ENCODE data around the gene HIF1A. TPM values are rescaled to one million over a fixed set of nuclear protein-coding genes. Genes with fewer than 3 reads are reported as not detected.
"Not testable (repeated sequence)": the region's sequence is repeated elsewhere in the genome, so short reads cannot be mapped to it uniquely, and the experiment has no call there.

The HIF1A gene
- total and polyA plus RNA-seq, 5 donors from 2014 or later = 48.2 to 123 (median 60.7) TPM

- ATAC-seq (ENCODE audit: low read depth in 2 of 2) (no peak), DNase-seq (no peak)
- Histone ChIP-seq H3K36me3 (ENCODE audit: control insufficient read depth, insufficient read depth, low read length) (peaks cover 12% of the 10 kb centered on the region), H3K4me3 (ENCODE audit: low read depth, low read length) (peak overlapping the region; percentile 39), H3K9me3 (ENCODE audit: control insufficient read depth in 2 of 2, low read length in 2 of 2) (no peaks in the 10 kb centered on the region), H3K27me3 (ENCODE audit: control insufficient read depth, insufficient read depth, low read length) (peaks cover 11% of the 10 kb centered on the region), H3K27ac (ENCODE audit: insufficient read depth, low read length, poor library complexity, severe bottlenecking) (peak overlapping the region; percentile 68), H3K4me1 (ENCODE audit: control insufficient read depth, insufficient read depth, low read length, poor library complexity, severe bottlenecking) (peaks cover 9% of the 10 kb centered on the region)
- H3K27ac Mint-ChIP-seq = peak overlapping the region in 2 of 3 donors; percentile 60 to 77
- peaks cover 6 to 18% (median 14%) of the 10 kb centered on the region in 4 donors for H3K4me1 Mint-ChIP-seq
- peaks cover 0 to 1% (median 0%) of the 10 kb centered on the region in 7 donors for H3K9me3 Mint-ChIP-seq
- H3K27me3 Mint-ChIP-seq = peaks cover 15% of the 10 kb centered on the region
- peak overlapping the region; percentile 80 to 91 (median 86) for H3K4me3 Mint-ChIP-seq
- peaks cover 11% of the 10 kb centered on the region for H3K36me3 Mint-ChIP-seq
These were observed 56.2 kb downstream of the HIF1A start for GRCh38 chr14:61751475-61751989.

- ATAC-seq (ENCODE audit: low read depth in 2 of 2) (no peak), DNase-seq (no peak)
- H3K27ac ChIP-seq (ENCODE audit: insufficient read depth, low read length, poor library complexity, severe bottlenecking) = no peak overlapping the region
- H3K4me1 ChIP-seq (ENCODE audit: control insufficient read depth, insufficient read depth, low read length, poor library complexity, severe bottlenecking) = peaks cover 9% of the 10 kb centered on the region
- Mint-ChIP-seq H3K27me3 (peaks cover 19% of the 10 kb centered on the region), H3K4me3 (peak overlapping the region in 1 of 4 donors; percentile 73), H3K27ac (no peak overlapping the region), H3K9me3 (peaks cover 0 to 1% (median 0%) of the 10 kb centered on the region in 7 donors), H3K4me1 (peaks cover 6 to 18% (median 14%) of the 10 kb centered on the region in 4 donors), H3K36me3 (peaks cover 4% of the 10 kb centered on the region)
- peaks cover 12% of the 10 kb centered on the region for H3K27me3 ChIP-seq (ENCODE audit: control insufficient read depth, insufficient read depth, low read length)
- H3K4me3 ChIP-seq (ENCODE audit: low read depth, low read length) = no peak overlapping the region
- no peaks in the 10 kb centered on the region for H3K9me3 ChIP-seq (ENCODE audit: control insufficient read depth in 2 of 2, low read length in 2 of 2)
- H3K36me3 ChIP-seq (ENCODE audit: control insufficient read depth, insufficient read depth, low read length) = peaks cover 6% of the 10 kb centered on the region
These were observed 57.3 kb downstream of the HIF1A start for GRCh38 chr14:61752626-61753025.

- H3K27me3 Mint-ChIP-seq = peaks cover 20% of the 10 kb centered on the region
- H3K4me1 Mint-ChIP-seq = peaks cover 6 to 18% (median 14%) of the 10 kb centered on the region in 4 donors
- H3K9me3 ChIP-seq (ENCODE audit: control insufficient read depth in 2 of 2, low read length in 2 of 2) = no peaks in the 10 kb centered on the region
- H3K4me1 ChIP-seq (ENCODE audit: control insufficient read depth, insufficient read depth, low read length, poor library complexity, severe bottlenecking) = peaks cover 9% of the 10 kb centered on the region
- ATAC-seq (ENCODE audit: low read depth in 2 of 2) (no peak), DNase-seq (no peak)
- H3K4me3 ChIP-seq (ENCODE audit: low read depth, low read length) = no peak overlapping the region
- H3K36me3 ChIP-seq (ENCODE audit: control insufficient read depth, insufficient read depth, low read length) = no peaks in the 10 kb centered on the region
- no peak overlapping the region for H3K4me3 Mint-ChIP-seq
- H3K27ac Mint-ChIP-seq = peak overlapping the region in 1 of 3 donors; percentile 83
- H3K9me3 Mint-ChIP-seq = peaks cover 0 to 1% (median 0%) of the 10 kb centered on the region in 7 donors
- H3K36me3 Mint-ChIP-seq = no peaks in the 10 kb centered on the region
- H3K27me3 ChIP-seq (ENCODE audit: control insufficient read depth, insufficient read depth, low read length) = peaks cover 12% of the 10 kb centered on the region
- H3K27ac ChIP-seq (ENCODE audit: insufficient read depth, low read length, poor library complexity, severe bottlenecking) = no peak overlapping the region
These were observed 58.3 kb downstream of the HIF1A start for GRCh38 chr14:61753631-61754030.

GRCh38 chr14:61754627-61755381, 59.5 kb downstream of the HIF1A start:
- H3K4me1 Mint-ChIP-seq = peaks cover 6 to 16% (median 11%) of the 10 kb centered on the region in 4 donors
- Histone ChIP-seq H3K36me3 (ENCODE audit: control insufficient read depth, insufficient read depth, low read length) (no peaks in the 10 kb centered on the region), H3K4me3 (ENCODE audit: low read depth, low read length) (no peak overlapping the region), H3K9me3 (ENCODE audit: control insufficient read depth in 2 of 2, low read length in 2 of 2) (no peaks in the 10 kb centered on the region), H3K27ac (ENCODE audit: insufficient read depth, low read length, poor library complexity, severe bottlenecking) (no peak overlapping the region), H3K27me3 (ENCODE audit: control insufficient read depth, insufficient read depth, low read length) (peaks cover 12% of the 10 kb centered on the region), H3K4me1 (ENCODE audit: control insufficient read depth, insufficient read depth, low read length, poor library complexity, severe bottlenecking) (peaks cover 9% of the 10 kb centered on the region)
- H3K36me3 Mint-ChIP-seq = no peaks in the 10 kb centered on the region
- no peak for DNase-seq
- H3K4me3 Mint-ChIP-seq = no peak overlapping the region
- peaks cover 0 to 1% (median 0%) of the 10 kb centered on the region in 7 donors for H3K9me3 Mint-ChIP-seq
- H3K27me3 Mint-ChIP-seq = peaks cover 20% of the 10 kb centered on the region
- H3K27ac Mint-ChIP-seq = no peak overlapping the region
- ATAC-seq (ENCODE audit: low read depth in 2 of 2) = no peak

GRCh38 chr14:61755382-61755742, 60.0 kb downstream of the HIF1A start:
- not testable (repeated sequence) for H3K9me3 Mint-ChIP-seq; H3K36me3 ChIP-seq (ENCODE audit: control insufficient read depth, insufficient read depth, low read length); H3K27ac Mint-ChIP-seq; ATAC-seq (ENCODE audit: low read depth in 2 of 2); H3K9me3 ChIP-seq (ENCODE audit: control insufficient read depth in 2 of 2, low read length in 2 of 2); H3K4me1 ChIP-seq (ENCODE audit: control insufficient read depth, insufficient read depth, low read length, poor library complexity, severe bottlenecking); H3K27ac ChIP-seq (ENCODE audit: insufficient read depth, low read length, poor library complexity, severe bottlenecking); H3K4me3 ChIP-seq (ENCODE audit: low read depth, low read length); H3K4me3 Mint-ChIP-seq; DNase-seq; H3K36me3 Mint-ChIP-seq
- H3K27me3 ChIP-seq (ENCODE audit: control insufficient read depth, insufficient read depth, low read length) = peaks cover 12% of the 10 kb centered on the region
- Mint-ChIP-seq H3K4me1 (peaks cover 6 to 16% (median 7%) of the 10 kb centered on the region in 4 donors), H3K27me3 (peaks cover 20% of the 10 kb centered on the region)

GRCh38 chr14:61756135-61756534, 60.8 kb downstream of the HIF1A start:
- no peak overlapping the region for H3K27ac ChIP-seq (ENCODE audit: insufficient read depth, low read length, poor library complexity, severe bottlenecking)
- ATAC-seq (ENCODE audit: low read depth in 2 of 2) (no peak), DNase-seq (no peak)
- H3K4me1 ChIP-seq (ENCODE audit: control insufficient read depth, insufficient read depth, low read length, poor library complexity, severe bottlenecking) = peaks cover 3% of the 10 kb centered on the region
- H3K9me3 ChIP-seq (ENCODE audit: control insufficient read depth in 2 of 2, low read length in 2 of 2) = no peaks in the 10 kb centered on the region
- Mint-ChIP-seq H3K4me1 (peaks cover 0 to 11% (median 3%) of the 10 kb centered on the region in 4 donors), H3K27me3 (peaks cover 20% of the 10 kb centered on the region), H3K36me3 (no peaks in the 10 kb centered on the region), H3K27ac (no peak overlapping the region), H3K9me3 (peaks cover 0 to 2% (median 0%) of the 10 kb centered on the region in 7 donors), H3K4me3 (no peak overlapping the region)
- H3K27me3 ChIP-seq (ENCODE audit: control insufficient read depth, insufficient read depth, low read length) = peaks cover 12% of the 10 kb centered on the region
- no peak overlapping the region for H3K4me3 ChIP-seq (ENCODE audit: low read depth, low read length)
- no peaks in the 10 kb centered on the region for H3K36me3 ChIP-seq (ENCODE audit: control insufficient read depth, insufficient read depth, low read length)

- H3K36me3 ChIP-seq (ENCODE audit: control insufficient read depth, insufficient read depth, low read length) = no peaks in the 10 kb centered on the region
- peaks cover 25% of the 10 kb centered on the region for H3K4me1 ChIP-seq (ENCODE audit: control insufficient read depth, insufficient read depth, low read length, poor library complexity, severe bottlenecking)
- Mint-ChIP-seq H3K36me3 (no peaks in the 10 kb centered on the region), H3K27ac (peak overlapping the region in 1 of 3 donors; percentile 100), H3K9me3 (peaks cover 0 to 4% (median 0%) of the 10 kb centered on the region in 7 donors), H3K4me1 (peaks cover 15 to 36% (median 30%) of the 10 kb centered on the region in 4 donors), H3K4me3 (no peak overlapping the region), H3K27me3 (peaks cover 15% of the 10 kb centered on the region)
- peaks cover 12% of the 10 kb centered on the region for H3K27me3 ChIP-seq (ENCODE audit: control insufficient read depth, insufficient read depth, low read length)
- H3K27ac ChIP-seq (ENCODE audit: insufficient read depth, low read length, poor library complexity, severe bottlenecking) = no peak overlapping the region
- no peak overlapping the region for H3K4me3 ChIP-seq (ENCODE audit: low read depth, low read length)
- no peaks in the 10 kb centered on the region for H3K9me3 ChIP-seq (ENCODE audit: control insufficient read depth in 2 of 2, low read length in 2 of 2)
- ATAC-seq (ENCODE audit: low read depth in 2 of 2) = no peak
- DNase-seq = no peak
These were observed 64.6 kb downstream of the HIF1A start for GRCh38 chr14:61759878-61760277.

All from CD4-positive, CD25-positive, alpha-beta regulatory T cell (primary cell).